Cardiac fibroblast (primary cell): ENCODE results near the gene ADARB2.
"Not testable (repeated sequence)": the region's sequence is repeated elsewhere in the genome, so short reads cannot be mapped to it uniquely, and the experiment has no call there.

Experiments
- DNase-seq, 2 donors: peaks; one replicate each; pipeline versions ENCODE4 v3.0.0 to v3.0.0-alpha.2; 2010; ENCODE audit warnings: low read depth in 2 of 2
- H3K4me3 ChIP-seq, 2 donors: replicated peaks in 1 of 2; 1 replicate in 1 of 2; 2 replicates in 1 of 2; pipeline ENCODE4 v1.5.1; 2011; ENCODE audit warnings: low read depth in 2 of 2, low read length in 2 of 2, mild to moderate bottlenecking in 2 of 2, moderate library complexity in 1 of 2
- CTCF ChIP-seq: IDR thresholded peaks from one replicate; pipeline ENCODE4 v1.5.1; 2011; ENCODE audit warnings: low read depth, mild to moderate bottlenecking, low read length, inconsistent platforms

Gene ADARB2

GRCh38 chr10:1344846-1345245 is 392.5 kb downstream of the ADARB2 start:
- TF ChIP-seq CTCF, result no peak
- no peak overlapping the region for H3K4me3 ChIP-seq
- no peak for DNase-seq

- no peak for TF ChIP-seq CTCF
- no peak for DNase-seq
- no peak overlapping the region for H3K4me3 ChIP-seq
These were observed 392.9 kb downstream of the ADARB2 start for GRCh38 chr10:1344408-1344807.

GRCh38 chr10:1343176-1343575 is 394.1 kb downstream of the ADARB2 start:
- no peak for DNase-seq
- H3K4me3 ChIP-seq, result no peak overlapping the region
- TF ChIP-seq CTCF, result no peak

- DNase-seq, H3K4me3 ChIP-seq: not testable (repeated sequence)
These were observed 396.3 kb downstream of the ADARB2 start for GRCh38 chr10:1341052-1341451.

- DNase-seq, result no peak
- TF ChIP-seq CTCF, result no peak
These were observed 397.9 kb downstream of the ADARB2 start for GRCh38 chr10:1339396-1339795.

GRCh38 chr10:1335642-1336041 is 401.7 kb downstream of the ADARB2 start:
- DNase-seq, result no peak
- no peak overlapping the region for H3K4me3 ChIP-seq
- TF ChIP-seq CTCF, result no peak

More at GRCh38 chr10:1339396-1339795, 397.9 kb downstream of the ADARB2 start:
- no peak overlapping the region for H3K4me3 ChIP-seq

GRCh38 chr10:1333981-1334380 is 403.3 kb downstream of the ADARB2 start:
- no peak for TF ChIP-seq CTCF
- H3K4me3 ChIP-seq, result no peak overlapping the region
- DNase-seq, result no peak

- H3K4me3 ChIP-seq, result no peak overlapping the region
- no peak for DNase-seq
- no peak for TF ChIP-seq CTCF
These were observed 405.8 kb downstream of the ADARB2 start for GRCh38 chr10:1331560-1331959.
